Subcutaneous abdominal adipose tissue (tissue), 5 donors: ENCODE data around the gene TAS2R1.

Source experiments
- H3K27ac ChIP-seq: one replicate; pipeline ENCODE4 v1.7.0; 2013; ENCODE audit warnings: low read depth, mild to moderate bottlenecking, inconsistent platforms, low read length, moderate library complexity
- H3K27me3 ChIP-seq, 5 donors: one replicate each; pipeline ENCODE4 v1.7.0; 2013; ENCODE audit warnings: low read length in 5 of 5, inconsistent platforms in 1 of 5; ENCODE audit not compliant: control insufficient read depth in 5 of 5, insufficient read depth in 4 of 5
- H3K36me3 ChIP-seq, 5 donors: one replicate each; pipeline ENCODE4 v1.7.0; 2013; ENCODE audit warnings: low read length in 5 of 5; ENCODE audit not compliant: control insufficient read depth in 5 of 5, insufficient read depth in 5 of 5
- H3K4me1 ChIP-seq, 5 donors: one replicate each; pipeline ENCODE4 v1.7.0; 2013; ENCODE audit warnings: low read length in 5 of 5, mild to moderate bottlenecking in 3 of 5, moderate library complexity in 1 of 5; ENCODE audit not compliant: control insufficient read depth in 5 of 5, insufficient read depth in 5 of 5
- H3K4me3 ChIP-seq, 5 donors: one replicate each; pipeline ENCODE4 v1.7.0; 2013; ENCODE audit warnings: low read length in 5 of 5, low read depth in 1 of 5
- H3K9ac ChIP-seq, 5 donors: one replicate each; pipeline ENCODE4 v1.7.0; 2013; ENCODE audit warnings: low read length in 5 of 5, mild to moderate bottlenecking in 4 of 5, moderate library complexity in 3 of 5
- H3K9me3 ChIP-seq, 5 donors: one replicate each; pipeline ENCODE4 v1.7.0; 2013; ENCODE audit warnings: low read length in 5 of 5; ENCODE audit not compliant: control insufficient read depth in 5 of 5
- donor health status: healthy.
- donor health status: healthy.
- donor health status: healthy.
- donor health status: healthy.
- donor health status: healthy.

Gene TAS2R1

GRCh38 chr5:9624196-9624947, 5.8 kb downstream of the TAS2R1 start:
- Histone ChIP-seq H3K4me1 (peaks cover 0 to 14% (median 6%) of the 10 kb centered on the region in 5 donors), H3K9me3 (no peaks in the 10 kb centered on the region), H3K27me3 (no peaks in the 10 kb centered on the region)

GRCh38 chr5:9623661-9624060, 6.5 kb downstream of the TAS2R1 start:
- no peak overlapping the region for H3K27ac ChIP-seq
- no peak overlapping the region for H3K9ac ChIP-seq
- H3K4me1 ChIP-seq, result peaks cover 0 to 15% (median 6%) of the 10 kb centered on the region in 5 donors
- no peaks in the 10 kb centered on the region for H3K9me3 ChIP-seq
- no peaks in the 10 kb centered on the region for H3K36me3 ChIP-seq
- H3K27me3 ChIP-seq, result no peaks in the 10 kb centered on the region
- H3K4me3 ChIP-seq, result no peak overlapping the region

More at GRCh38 chr5:9624196-9624947, 5.8 kb downstream of the TAS2R1 start:
- H3K27ac ChIP-seq, result no peak overlapping the region
- H3K9ac ChIP-seq, result no peak overlapping the region
- no peak overlapping the region for H3K4me3 ChIP-seq
- H3K36me3 ChIP-seq, result no peaks in the 10 kb centered on the region

- no peak overlapping the region for H3K4me3 ChIP-seq
- no peaks in the 10 kb centered on the region for H3K36me3 ChIP-seq
- H3K4me1 ChIP-seq, result peaks cover 0 to 15% (median 6%) of the 10 kb centered on the region in 5 donors
- no peak overlapping the region for H3K27ac ChIP-seq
- no peak overlapping the region for H3K9ac ChIP-seq
- H3K27me3 ChIP-seq, result no peaks in the 10 kb centered on the region
- no peaks in the 10 kb centered on the region for H3K9me3 ChIP-seq
These were observed 7.2 kb downstream of the TAS2R1 start for GRCh38 chr5:9622971-9623421.

- H3K27ac ChIP-seq, result no peak overlapping the region
- H3K9ac ChIP-seq, result no peak overlapping the region
- H3K9me3 ChIP-seq, result no peaks in the 10 kb centered on the region
- H3K36me3 ChIP-seq, result no peaks in the 10 kb centered on the region
- no peak overlapping the region for H3K4me3 ChIP-seq
- H3K4me1 ChIP-seq, result peaks cover 0 to 15% (median 6%) of the 10 kb centered on the region in 5 donors
- H3K27me3 ChIP-seq, result no peaks in the 10 kb centered on the region
These were observed 8.7 kb downstream of the TAS2R1 start for GRCh38 chr5:9621379-9621903.

- Histone ChIP-seq H3K9ac (no peak overlapping the region), H3K9me3 (no peaks in the 10 kb centered on the region), H3K27me3 (no peaks in the 10 kb centered on the region), H3K36me3 (no peaks in the 10 kb centered on the region), H3K4me3 (no peak overlapping the region), H3K4me1 (peaks cover 0 to 15% (median 6%) of the 10 kb centered on the region in 5 donors), H3K27ac (no peak overlapping the region)
These were observed 10.6 kb downstream of the TAS2R1 start for GRCh38 chr5:9619331-9620092.

- Histone ChIP-seq H3K9ac (no peak overlapping the region), H3K36me3 (no peaks in the 10 kb centered on the region), H3K27ac (no peak overlapping the region)
These were observed 12.2 kb downstream of the TAS2R1 start for GRCh38 chr5:9617739-9618504.

GRCh38 chr5:9617221-9617620, 12.9 kb downstream of the TAS2R1 start:
- no peak overlapping the region for H3K27ac ChIP-seq
- H3K27me3 ChIP-seq, result no peaks in the 10 kb centered on the region
- H3K36me3 ChIP-seq, result no peaks in the 10 kb centered on the region
- H3K9ac ChIP-seq, result no peak overlapping the region
- H3K4me3 ChIP-seq, result no peak overlapping the region
- H3K9me3 ChIP-seq, result peaks cover 0 to under 1% (median 0%) of the 10 kb centered on the region in 5 donors
- peaks cover 0 to 15% (median 6%) of the 10 kb centered on the region in 5 donors for H3K4me1 ChIP-seq

More at GRCh38 chr5:9617739-9618504, 12.2 kb downstream of the TAS2R1 start:
- Histone ChIP-seq H3K9me3 (no peaks in the 10 kb centered on the region), H3K4me1 (peaks cover 0 to 15% (median 6%) of the 10 kb centered on the region in 5 donors), H3K27me3 (no peaks in the 10 kb centered on the region), H3K4me3 (no peak overlapping the region)

- Histone ChIP-seq H3K4me1 (peaks cover 0 to 8% (median 6%) of the 10 kb centered on the region in 5 donors), H3K27ac (no peak overlapping the region), H3K36me3 (no peaks in the 10 kb centered on the region), H3K27me3 (no peaks in the 10 kb centered on the region), H3K4me3 (no peak overlapping the region), H3K9ac (no peak overlapping the region), H3K9me3 (peaks cover 0 to 5% (median 0%) of the 10 kb centered on the region in 5 donors)
These were observed 14.8 kb downstream of the TAS2R1 start for GRCh38 chr5:9615331-9615730.

- Histone ChIP-seq H3K9me3 (peaks cover 0 to 5% (median 0%) of the 10 kb centered on the region in 5 donors), H3K4me3 (no peak overlapping the region), H3K27me3 (no peaks in the 10 kb centered on the region), H3K27ac (no peak overlapping the region), H3K9ac (no peak overlapping the region), H3K4me1 (no peaks in the 10 kb centered on the region), H3K36me3 (no peaks in the 10 kb centered on the region)
These were observed 16.8 kb downstream of the TAS2R1 start for GRCh38 chr5:9613360-9613759.
